ENCODE results near the gene PRMT7. TPM values are rescaled to one million over a fixed set of nuclear protein-coding genes. Genes with fewer than 3 reads are reported as not detected.

Gene PRMT7
- polyA plus RNA-seq, 1 donor from 2014 or later, result 203 TPM

DNA sequence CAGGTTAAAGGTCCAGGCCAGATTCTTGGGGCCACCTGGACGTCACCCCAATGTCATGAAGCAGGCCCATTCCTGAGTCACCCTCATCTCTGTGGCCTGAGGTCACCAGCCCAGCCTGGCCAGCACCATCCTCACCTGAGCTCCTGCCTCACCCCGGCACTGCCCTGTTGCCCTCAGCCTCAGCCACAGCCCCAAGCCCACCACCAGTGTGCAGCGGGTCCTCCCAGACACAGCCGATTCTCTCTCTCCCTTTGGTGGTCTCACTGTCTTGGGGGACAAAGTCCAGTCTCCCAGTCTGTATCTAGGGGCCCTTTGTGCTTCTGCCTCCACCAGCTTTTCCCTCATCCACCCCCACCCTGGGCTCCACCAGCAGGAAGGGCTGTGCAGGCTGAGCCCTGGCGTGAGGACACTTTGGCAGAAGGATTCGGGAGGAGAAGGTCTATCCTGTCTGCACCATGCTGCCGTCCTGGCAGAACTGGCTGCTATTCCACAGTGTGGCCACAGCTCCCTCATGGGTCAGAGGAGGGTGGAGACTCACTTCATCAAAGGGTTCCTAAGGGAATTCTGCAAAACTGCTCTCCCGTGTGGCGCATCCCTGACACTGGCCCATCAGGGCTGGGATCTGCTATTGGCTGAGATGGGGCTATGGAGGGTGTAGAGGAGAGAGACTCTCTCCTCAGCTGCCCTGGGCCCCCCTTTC is 64.3 kb downstream of the PRMT7 start:
- H2AFZ ChIP-seq (ENCODE audit: low read depth, low read length), result no peak overlapping the region
- no peak overlapping the region for H3K4me2 ChIP-seq (ENCODE audit: low read length)
- H3K9me2 ChIP-seq (ENCODE audit: insufficient read depth, low read length), result no peaks in the 10 kb centered on the region
- no peaks in the 10 kb centered on the region for H4K20me1 ChIP-seq (ENCODE audit: insufficient read depth)
- H3K27ac ChIP-seq (ENCODE audit: low read length), result no peak overlapping the region
- H3K9me3 ChIP-seq (ENCODE audit: low read length), result no peaks in the 10 kb centered on the region
- H3K79me2 ChIP-seq (replicated peaks; ENCODE audit: insufficient read depth, low read length), result no peaks in the 10 kb centered on the region
- H3K4me3 ChIP-seq (ENCODE audit: low read length), result no peak overlapping the region
- no peak overlapping the region for H3K9ac ChIP-seq (ENCODE audit: low read length)
- H3F3A ChIP-seq (ENCODE audit: insufficient read depth, low read length, poor library complexity, severe bottlenecking), result no peaks in the 10 kb centered on the region
- H3K36me3 ChIP-seq (ENCODE audit: insufficient read depth, low read length), result no peaks in the 10 kb centered on the region
- no peaks in the 10 kb centered on the region for H3K27me3 ChIP-seq (ENCODE audit: insufficient read depth, low read depth, low read length)
- TF ChIP-seq EP300 (conservative IDR thresholded peaks at IDR 0.05; ENCODE audit: poor library complexity, severe bottlenecking) (no peak), RAD21 (conservative IDR thresholded peaks at IDR 0.05) (no peak)
- TF ChIP-seq, protein P1, sequence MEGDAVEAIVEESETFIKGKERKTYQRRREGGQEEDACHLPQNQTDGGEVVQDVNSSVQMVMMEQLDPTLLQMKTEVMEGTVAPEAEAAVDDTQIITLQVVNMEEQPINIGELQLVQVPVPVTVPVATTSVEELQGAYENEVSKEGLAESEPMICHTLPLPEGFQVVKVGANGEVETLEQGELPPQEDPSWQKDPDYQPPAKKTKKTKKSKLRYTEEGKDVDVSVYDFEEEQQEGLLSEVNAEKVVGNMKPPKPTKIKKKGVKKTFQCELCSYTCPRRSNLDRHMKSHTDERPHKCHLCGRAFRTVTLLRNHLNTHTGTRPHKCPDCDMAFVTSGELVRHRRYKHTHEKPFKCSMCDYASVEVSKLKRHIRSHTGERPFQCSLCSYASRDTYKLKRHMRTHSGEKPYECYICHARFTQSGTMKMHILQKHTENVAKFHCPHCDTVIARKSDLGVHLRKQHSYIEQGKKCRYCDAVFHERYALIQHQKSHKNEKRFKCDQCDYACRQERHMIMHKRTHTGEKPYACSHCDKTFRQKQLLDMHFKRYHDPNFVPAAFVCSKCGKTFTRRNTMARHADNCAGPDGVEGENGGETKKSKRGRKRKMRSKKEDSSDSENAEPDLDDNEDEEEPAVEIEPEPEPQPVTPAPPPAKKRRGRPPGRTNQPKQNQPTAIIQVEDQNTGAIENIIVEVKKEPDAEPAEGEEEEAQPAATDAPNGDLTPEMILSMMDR (IDR thresholded peaks at IDR 0.05; ENCODE audit: poor library complexity, severe bottlenecking), result no peak

DNA sequence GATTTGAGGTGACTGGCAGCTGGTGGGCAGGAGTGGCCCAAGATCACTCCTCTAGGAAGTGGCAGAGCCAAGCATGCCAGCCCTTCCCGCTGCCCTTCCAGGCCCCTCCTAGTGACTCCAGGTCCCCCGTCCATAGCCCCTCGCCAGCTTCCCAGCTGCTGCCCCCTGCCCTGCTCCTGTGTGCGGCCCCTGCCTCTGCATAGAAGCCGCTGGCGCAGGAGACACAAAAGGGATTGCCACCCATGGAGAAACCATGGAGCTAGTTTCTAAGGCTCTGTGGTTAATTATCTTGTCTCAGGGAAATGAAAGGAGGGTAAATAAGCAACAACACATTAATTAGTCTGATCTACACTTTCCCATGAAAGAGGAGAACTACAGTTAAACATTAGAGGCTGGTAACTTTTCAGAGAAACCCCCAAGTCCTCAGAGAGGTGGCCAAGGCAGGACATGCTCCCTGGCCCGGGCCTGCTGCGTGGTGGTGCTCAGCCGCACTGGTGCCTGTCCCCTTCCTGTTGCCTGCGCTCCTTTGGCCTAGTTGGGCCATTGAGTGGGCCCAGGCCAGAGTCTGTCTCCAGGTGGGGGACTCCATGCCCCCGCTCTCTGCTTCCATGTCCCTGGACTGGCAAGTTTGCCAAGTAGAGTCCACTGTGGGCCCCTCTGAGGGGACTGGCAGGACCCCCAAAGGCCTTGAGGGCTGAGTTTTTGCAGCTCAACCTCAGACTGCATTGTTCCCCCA is 65.2 kb downstream of the PRMT7 start:
- TF ChIP-seq, protein P2, sequence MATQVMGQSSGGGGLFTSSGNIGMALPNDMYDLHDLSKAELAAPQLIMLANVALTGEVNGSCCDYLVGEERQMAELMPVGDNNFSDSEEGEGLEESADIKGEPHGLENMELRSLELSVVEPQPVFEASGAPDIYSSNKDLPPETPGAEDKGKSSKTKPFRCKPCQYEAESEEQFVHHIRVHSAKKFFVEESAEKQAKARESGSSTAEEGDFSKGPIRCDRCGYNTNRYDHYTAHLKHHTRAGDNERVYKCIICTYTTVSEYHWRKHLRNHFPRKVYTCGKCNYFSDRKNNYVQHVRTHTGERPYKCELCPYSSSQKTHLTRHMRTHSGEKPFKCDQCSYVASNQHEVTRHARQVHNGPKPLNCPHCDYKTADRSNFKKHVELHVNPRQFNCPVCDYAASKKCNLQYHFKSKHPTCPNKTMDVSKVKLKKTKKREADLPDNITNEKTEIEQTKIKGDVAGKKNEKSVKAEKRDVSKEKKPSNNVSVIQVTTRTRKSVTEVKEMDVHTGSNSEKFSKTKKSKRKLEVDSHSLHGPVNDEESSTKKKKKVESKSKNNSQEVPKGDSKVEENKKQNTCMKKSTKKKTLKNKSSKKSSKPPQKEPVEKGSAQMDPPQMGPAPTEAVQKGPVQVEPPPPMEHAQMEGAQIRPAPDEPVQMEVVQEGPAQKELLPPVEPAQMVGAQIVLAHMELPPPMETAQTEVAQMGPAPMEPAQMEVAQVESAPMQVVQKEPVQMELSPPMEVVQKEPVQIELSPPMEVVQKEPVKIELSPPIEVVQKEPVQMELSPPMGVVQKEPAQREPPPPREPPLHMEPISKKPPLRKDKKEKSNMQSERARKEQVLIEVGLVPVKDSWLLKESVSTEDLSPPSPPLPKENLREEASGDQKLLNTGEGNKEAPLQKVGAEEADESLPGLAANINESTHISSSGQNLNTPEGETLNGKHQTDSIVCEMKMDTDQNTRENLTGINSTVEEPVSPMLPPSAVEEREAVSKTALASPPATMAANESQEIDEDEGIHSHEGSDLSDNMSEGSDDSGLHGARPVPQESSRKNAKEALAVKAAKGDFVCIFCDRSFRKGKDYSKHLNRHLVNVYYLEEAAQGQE (IDR thresholded peaks at IDR 0.05; ENCODE audit: borderline replicate concordance), result no peak
- TF ChIP-seq EZH2 (IDR thresholded peaks at IDR 0.05; ENCODE audit: borderline replicate concordance, insufficient read depth, low read length, poor library complexity, severe bottlenecking) (no peak), SMC3 (conservative IDR thresholded peaks at IDR 0.05; ENCODE audit: poor library complexity) (no peak), MXI1 (conservative IDR thresholded peaks at IDR 0.05; ENCODE audit: poor library complexity, severe bottlenecking) (no peak), EP300 (conservative IDR thresholded peaks at IDR 0.05; ENCODE audit: poor library complexity, severe bottlenecking) (no peak), TAF1 (IDR thresholded peaks at IDR 0.05; ENCODE audit: low read depth) (no peak), RAD21 (conservative IDR thresholded peaks at IDR 0.05) (no peak), POLR2AphosphoS5 (IDR thresholded peaks at IDR 0.05) (no peak)
- TF ChIP-seq, protein P1 (IDR thresholded peaks at IDR 0.05; ENCODE audit: poor library complexity, severe bottlenecking), result no peak

More for the DNA sequence above, 65.2 kb downstream of the PRMT7 start:
- Histone ChIP-seq H3F3A (ENCODE audit: insufficient read depth, low read length, poor library complexity, severe bottlenecking) (no peaks in the 10 kb centered on the region), H2AFZ (ENCODE audit: low read depth, low read length) (no peak overlapping the region), H3K4me2 (ENCODE audit: low read length) (no peak overlapping the region), H3K4me3 (ENCODE audit: low read length) (no peak overlapping the region), H3K27me3 (ENCODE audit: insufficient read depth, low read depth, low read length) (no peaks in the 10 kb centered on the region), H3K9ac (ENCODE audit: low read length) (no peak overlapping the region), H3K36me3 (ENCODE audit: insufficient read depth, low read length) (no peaks in the 10 kb centered on the region), H3K79me2 (replicated peaks; ENCODE audit: insufficient read depth, low read length) (no peaks in the 10 kb centered on the region), H3K9me2 (ENCODE audit: insufficient read depth, low read length) (no peaks in the 10 kb centered on the region), H3K9me3 (ENCODE audit: low read length) (no peaks in the 10 kb centered on the region), H3K27ac (ENCODE audit: low read length) (no peak overlapping the region), H4K20me1 (ENCODE audit: insufficient read depth) (no peaks in the 10 kb centered on the region)
